Transverse colon (tissue), 4 donors: ENCODE results near the gene PRKG1.

Experiments
- POLR2AphosphoS5 ChIP-seq, 3 donors: sonication (generic); formaldehyde crosslinking; IDR thresholded peaks; one replicate each; pipeline ENCODE4 v1.6.1; 2016; ENCODE audit warnings: antibody characterized with exemption in 3 of 3
- TF ChIP-seq, protein P1 (sequence below), 5 experiments: fragments of 200-600 bp in 3 of 5; fragments of 450-650 bp in 2 of 5; sonication (generic) in 3 of 5; IDR thresholded peaks; 1 replicate in 2 of 5; 2 replicates in 3 of 5; pipeline ENCODE4 v1.5.1; 2016 to 2017; ENCODE audit warnings: antibody characterized with exemption in 5 of 5, inconsistent platforms in 3 of 5, mild to moderate bottlenecking in 2 of 5, moderate library complexity in 1 of 5

GRCh38 chr10:51117053-51117660, 42.9 kb downstream of the PRKG1 start:
- TF ChIP-seq, protein P1, sequence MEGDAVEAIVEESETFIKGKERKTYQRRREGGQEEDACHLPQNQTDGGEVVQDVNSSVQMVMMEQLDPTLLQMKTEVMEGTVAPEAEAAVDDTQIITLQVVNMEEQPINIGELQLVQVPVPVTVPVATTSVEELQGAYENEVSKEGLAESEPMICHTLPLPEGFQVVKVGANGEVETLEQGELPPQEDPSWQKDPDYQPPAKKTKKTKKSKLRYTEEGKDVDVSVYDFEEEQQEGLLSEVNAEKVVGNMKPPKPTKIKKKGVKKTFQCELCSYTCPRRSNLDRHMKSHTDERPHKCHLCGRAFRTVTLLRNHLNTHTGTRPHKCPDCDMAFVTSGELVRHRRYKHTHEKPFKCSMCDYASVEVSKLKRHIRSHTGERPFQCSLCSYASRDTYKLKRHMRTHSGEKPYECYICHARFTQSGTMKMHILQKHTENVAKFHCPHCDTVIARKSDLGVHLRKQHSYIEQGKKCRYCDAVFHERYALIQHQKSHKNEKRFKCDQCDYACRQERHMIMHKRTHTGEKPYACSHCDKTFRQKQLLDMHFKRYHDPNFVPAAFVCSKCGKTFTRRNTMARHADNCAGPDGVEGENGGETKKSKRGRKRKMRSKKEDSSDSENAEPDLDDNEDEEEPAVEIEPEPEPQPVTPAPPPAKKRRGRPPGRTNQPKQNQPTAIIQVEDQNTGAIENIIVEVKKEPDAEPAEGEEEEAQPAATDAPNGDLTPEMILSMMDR (IDR thresholded peaks at IDR 0.05) = no peak
- TF ChIP-seq POLR2AphosphoS5 (IDR thresholded peaks at IDR 0.05) = no peak
